ENCODE data around the gene DLK2. TPM values are rescaled to one million over a fixed set of nuclear protein-coding genes. Genes with fewer than 3 reads are reported as not detected.
A peak's percentile ranks its signal among the peaks of the same experiment; 100 is the strongest.
"Not testable (repeated sequence)": the region's sequence is repeated elsewhere in the genome, so short reads cannot be mapped to it uniquely, and the experiment has no call there.

The DLK2 gene
- total RNA-seq, 1 donor from 2014 or later: not detected

DNA sequence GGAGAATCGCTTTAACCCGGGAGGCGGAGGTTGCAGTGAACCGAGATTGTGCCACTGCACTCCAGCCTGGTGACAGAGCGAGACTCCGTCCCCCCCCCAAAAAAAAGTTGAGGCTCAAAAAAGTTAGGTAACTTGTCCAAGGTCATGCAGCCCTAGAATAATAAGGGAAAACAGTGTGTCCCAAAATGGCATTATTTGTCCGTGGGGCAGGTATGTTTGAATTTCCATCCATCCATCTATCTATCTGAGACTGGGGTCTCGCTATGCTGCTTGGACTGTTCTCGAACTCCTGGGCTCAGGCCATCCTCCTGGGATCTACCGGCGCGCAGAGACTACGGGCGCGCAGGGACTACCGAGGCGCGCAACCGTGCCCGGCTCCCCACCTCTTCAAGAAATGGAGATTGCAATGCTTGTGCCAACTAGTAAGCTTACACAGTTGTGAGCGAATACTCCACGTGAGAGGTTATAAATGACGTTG is 28.4 kb downstream of the DLK2 start:
- Histone ChIP-seq H3K36me3 (ENCODE audit: control insufficient read depth, insufficient read depth, low read length) (no peaks in the 10 kb centered on the region), H3K4me3 (ENCODE audit: low read depth, low read length) (peak overlapping the region; percentile 85), H3K27me3 (ENCODE audit: control insufficient read depth, insufficient read depth, low read length) (no peaks in the 10 kb centered on the region)
- TF ChIP-seq, protein P1, sequence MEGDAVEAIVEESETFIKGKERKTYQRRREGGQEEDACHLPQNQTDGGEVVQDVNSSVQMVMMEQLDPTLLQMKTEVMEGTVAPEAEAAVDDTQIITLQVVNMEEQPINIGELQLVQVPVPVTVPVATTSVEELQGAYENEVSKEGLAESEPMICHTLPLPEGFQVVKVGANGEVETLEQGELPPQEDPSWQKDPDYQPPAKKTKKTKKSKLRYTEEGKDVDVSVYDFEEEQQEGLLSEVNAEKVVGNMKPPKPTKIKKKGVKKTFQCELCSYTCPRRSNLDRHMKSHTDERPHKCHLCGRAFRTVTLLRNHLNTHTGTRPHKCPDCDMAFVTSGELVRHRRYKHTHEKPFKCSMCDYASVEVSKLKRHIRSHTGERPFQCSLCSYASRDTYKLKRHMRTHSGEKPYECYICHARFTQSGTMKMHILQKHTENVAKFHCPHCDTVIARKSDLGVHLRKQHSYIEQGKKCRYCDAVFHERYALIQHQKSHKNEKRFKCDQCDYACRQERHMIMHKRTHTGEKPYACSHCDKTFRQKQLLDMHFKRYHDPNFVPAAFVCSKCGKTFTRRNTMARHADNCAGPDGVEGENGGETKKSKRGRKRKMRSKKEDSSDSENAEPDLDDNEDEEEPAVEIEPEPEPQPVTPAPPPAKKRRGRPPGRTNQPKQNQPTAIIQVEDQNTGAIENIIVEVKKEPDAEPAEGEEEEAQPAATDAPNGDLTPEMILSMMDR (IDR thresholded peaks at IDR 0.05; ENCODE audit: insufficient read depth, low read length, poor library complexity, severe bottlenecking): no peak
- DNase-seq (ENCODE audit: low read depth): no peak

DNA sequence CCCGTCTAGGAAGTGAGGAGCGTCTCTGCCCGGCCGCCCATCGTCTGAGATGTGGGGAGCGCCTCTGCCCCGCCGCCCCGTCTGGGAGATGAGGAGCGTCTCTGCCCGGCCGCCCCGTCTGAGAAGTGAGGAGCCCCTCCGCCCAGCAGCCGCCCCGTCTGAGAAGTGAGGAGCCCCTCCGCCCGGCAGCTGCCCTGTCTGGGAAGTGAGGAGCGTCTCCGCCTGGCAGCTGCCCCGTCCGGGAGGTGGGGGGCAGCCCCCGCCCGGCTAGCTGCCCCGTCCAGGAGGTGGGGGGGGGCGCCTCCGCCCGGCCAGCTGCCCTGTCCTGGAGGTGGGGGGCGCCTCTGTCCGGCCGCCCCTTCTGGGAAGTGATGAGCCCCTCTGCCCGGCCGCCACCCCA is 30.3 kb downstream of the DLK2 start:
- H3K36me3 ChIP-seq (ENCODE audit: control insufficient read depth, insufficient read depth, low read length); H3K4me3 ChIP-seq (ENCODE audit: low read depth, low read length); DNase-seq (ENCODE audit: low read depth); H3K27me3 ChIP-seq (ENCODE audit: control insufficient read depth, insufficient read depth, low read length): not testable (repeated sequence)

GRCh38 chr6:43421831-43422230 is 33.5 kb downstream of the DLK2 start:
- TF ChIP-seq, protein P1 (IDR thresholded peaks at IDR 0.05; ENCODE audit: insufficient read depth, low read length, poor library complexity, severe bottlenecking): no peak
- Histone ChIP-seq H3K4me3 (ENCODE audit: low read depth, low read length) (no peak overlapping the region), H3K36me3 (ENCODE audit: control insufficient read depth, insufficient read depth, low read length) (no peaks in the 10 kb centered on the region), H3K27me3 (ENCODE audit: control insufficient read depth, insufficient read depth, low read length) (peaks cover 2% of the 10 kb centered on the region)
- no peak for DNase-seq (ENCODE audit: low read depth)

DNA sequence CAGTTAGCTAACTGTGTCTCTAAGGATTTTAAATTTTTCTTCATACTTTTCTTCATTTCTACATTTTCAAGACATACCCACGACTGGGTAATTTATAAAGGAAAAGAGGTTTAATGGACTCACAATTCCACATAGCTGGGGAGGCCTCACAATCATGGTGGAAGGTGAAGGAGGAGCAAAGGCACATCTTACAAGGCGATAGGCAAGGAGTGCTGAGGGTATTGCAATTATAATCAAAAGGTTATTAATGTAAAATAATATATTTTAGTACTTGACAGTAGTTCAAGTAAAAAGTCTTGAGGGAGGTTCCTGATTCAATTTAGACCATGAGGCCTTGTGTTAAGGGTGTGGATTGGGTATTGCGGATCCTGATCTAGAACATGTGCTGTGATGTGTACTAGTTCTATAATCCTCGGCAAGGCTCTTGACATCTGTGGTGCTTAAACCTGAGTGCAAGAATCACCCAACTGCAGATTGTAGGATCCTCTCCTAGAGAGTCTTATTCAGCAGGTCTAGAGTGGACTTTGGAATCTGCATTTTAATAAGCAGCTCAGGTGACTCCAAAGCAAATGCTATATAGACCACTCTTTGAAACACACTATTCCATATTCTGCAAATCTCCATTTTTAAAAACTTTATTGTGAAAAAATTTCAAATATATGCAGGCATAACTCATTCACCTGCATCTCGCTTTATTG is 35.2 kb downstream of the DLK2 start:
- Histone ChIP-seq H3K4me3 (ENCODE audit: low read depth, low read length) (no peak overlapping the region), H3K36me3 (ENCODE audit: control insufficient read depth, insufficient read depth, low read length) (no peaks in the 10 kb centered on the region), H3K27me3 (ENCODE audit: control insufficient read depth, insufficient read depth, low read length) (peaks cover 2% of the 10 kb centered on the region)
- TF ChIP-seq, protein P1 (IDR thresholded peaks at IDR 0.05; ENCODE audit: insufficient read depth, low read length, poor library complexity, severe bottlenecking): no peak
- no peak for DNase-seq (ENCODE audit: low read depth)

DNA sequence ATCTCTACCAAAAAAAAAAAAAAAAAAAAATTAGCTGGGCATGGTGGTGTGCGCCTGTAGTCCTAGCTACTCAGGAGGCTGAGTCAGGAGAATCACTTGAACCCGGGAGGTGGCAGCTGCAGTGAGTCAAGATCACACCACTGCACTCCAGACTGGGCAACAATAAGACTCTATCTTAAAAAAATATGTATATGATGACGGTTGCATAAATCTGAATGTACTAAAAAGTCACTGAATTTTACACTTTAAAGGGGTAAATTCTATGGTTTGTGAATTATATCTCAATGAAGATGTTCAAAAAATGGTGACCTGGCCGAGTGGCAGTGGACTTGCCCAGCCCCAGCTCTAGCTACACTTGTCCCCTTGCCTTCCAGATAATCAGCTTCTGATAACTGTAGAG is 38.4 kb downstream of the DLK2 start:
- no peak overlapping the region for H3K4me3 ChIP-seq (ENCODE audit: low read depth, low read length)
- DNase-seq (ENCODE audit: low read depth): no peak
- TF ChIP-seq, protein P1 (IDR thresholded peaks at IDR 0.05; ENCODE audit: insufficient read depth, low read length, poor library complexity, severe bottlenecking): no peak
- no peaks in the 10 kb centered on the region for H3K36me3 ChIP-seq (ENCODE audit: control insufficient read depth, insufficient read depth, low read length)
- peaks cover 2% of the 10 kb centered on the region for H3K27me3 ChIP-seq (ENCODE audit: control insufficient read depth, insufficient read depth, low read length)

DNA sequence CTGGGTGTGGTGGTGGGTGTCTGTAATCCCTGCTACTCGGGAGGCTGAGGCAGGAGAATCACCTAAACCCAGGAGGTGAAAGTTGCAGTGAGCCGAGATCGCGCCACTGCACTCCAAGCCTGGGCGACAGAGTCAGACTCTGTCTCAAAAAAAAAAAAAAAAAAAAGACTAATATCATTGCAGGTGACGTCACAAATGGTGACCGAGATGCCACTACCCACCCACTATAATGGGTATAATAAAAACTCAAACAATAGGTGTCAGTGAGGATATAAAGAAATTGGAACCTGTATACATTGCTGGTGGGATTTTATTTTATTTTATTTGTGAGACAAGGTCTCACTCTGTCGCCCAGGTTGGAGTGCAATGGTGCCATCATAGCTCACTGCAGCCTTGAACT is 40.1 kb downstream of the DLK2 start:
- DNase-seq (ENCODE audit: low read depth); H3K4me3 ChIP-seq (ENCODE audit: low read depth, low read length); H3K36me3 ChIP-seq (ENCODE audit: control insufficient read depth, insufficient read depth, low read length); H3K27me3 ChIP-seq (ENCODE audit: control insufficient read depth, insufficient read depth, low read length): not testable (repeated sequence)

DNA sequence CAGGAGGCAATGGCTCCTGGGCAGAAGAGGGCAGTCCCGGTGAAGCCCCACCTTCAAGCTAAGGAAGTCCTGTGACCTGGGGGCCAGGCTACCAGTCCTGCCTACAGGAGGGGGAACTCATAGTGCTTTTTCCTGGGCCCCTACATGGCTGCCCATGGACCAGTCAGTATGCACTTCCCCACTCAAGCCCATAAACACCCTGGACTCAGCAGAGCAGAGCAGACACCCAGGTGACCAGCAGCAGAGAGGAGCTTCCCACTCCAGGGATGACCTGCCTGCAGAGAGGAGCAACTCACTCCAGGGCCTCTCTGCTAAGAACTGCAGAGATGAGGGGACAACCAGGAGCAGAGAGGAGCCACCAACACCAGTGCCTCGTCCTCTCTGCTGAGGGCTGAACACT is 42.3 kb downstream of the DLK2 start:
- Histone ChIP-seq H3K27me3 (ENCODE audit: control insufficient read depth, insufficient read depth, low read length) (no peaks in the 10 kb centered on the region), H3K4me3 (ENCODE audit: low read depth, low read length) (no peak overlapping the region), H3K36me3 (ENCODE audit: control insufficient read depth, insufficient read depth, low read length) (no peaks in the 10 kb centered on the region)
- TF ChIP-seq, protein P1 (IDR thresholded peaks at IDR 0.05; ENCODE audit: insufficient read depth, low read length, poor library complexity, severe bottlenecking): no peak
- DNase-seq (ENCODE audit: low read depth): no peak
